Measurements from ENCODE around the gene CAMK1G.

Gene CAMK1G

DNA sequence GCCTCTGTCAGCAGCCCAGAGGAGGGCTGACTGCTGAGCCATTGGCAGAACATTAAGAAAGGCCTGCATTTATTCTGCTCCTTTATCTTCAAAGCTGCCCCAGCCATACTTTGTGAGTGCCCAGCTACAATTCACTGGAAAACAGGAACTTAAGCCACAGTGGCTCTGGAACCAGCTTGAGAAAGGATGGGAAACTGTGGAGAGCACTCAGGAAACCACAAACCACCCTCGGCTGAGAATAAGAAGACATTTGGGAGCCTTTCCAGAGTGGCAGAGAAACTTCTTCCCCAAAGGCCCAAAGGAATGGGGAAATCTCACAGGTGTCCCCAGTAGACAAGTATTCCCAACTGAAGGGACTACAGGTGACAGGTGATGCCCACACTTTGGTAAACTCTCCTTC is 66.9 kb downstream of the CAMK1G start:
- Histone ChIP-seq H3K9ac (ENCODE audit: low read depth, low read length) (no peak overlapping the region), H3K9me3 (ENCODE audit: insufficient read depth, low read length, severe bottlenecking) (no peaks in the 10 kb centered on the region), H3K4me1 (ENCODE audit: insufficient read depth, low read length) (no peaks in the 10 kb centered on the region), H3K36me3 (ENCODE audit: insufficient read depth, low read length) (no peaks in the 10 kb centered on the region), H3K79me2 (ENCODE audit: insufficient read depth, low read length) (no peaks in the 10 kb centered on the region), H4K20me1 (ENCODE audit: insufficient read depth, low read length) (no peaks in the 10 kb centered on the region), H3K4me2 (ENCODE audit: insufficient read depth, low read length) (no peak overlapping the region), H3K4me3 (ENCODE audit: low read depth in 1 of 2, low read length in 2 of 2) (no peak overlapping the region), H2AFZ (ENCODE audit: low read depth, low read length) (no peak overlapping the region), H3K27me3 (ENCODE audit: insufficient read depth, low read length, poor library complexity) (peaks cover 3% of the 10 kb centered on the region), H3K27ac (ENCODE audit: low read length) (no peak overlapping the region)
- TF ChIP-seq, protein P1, sequence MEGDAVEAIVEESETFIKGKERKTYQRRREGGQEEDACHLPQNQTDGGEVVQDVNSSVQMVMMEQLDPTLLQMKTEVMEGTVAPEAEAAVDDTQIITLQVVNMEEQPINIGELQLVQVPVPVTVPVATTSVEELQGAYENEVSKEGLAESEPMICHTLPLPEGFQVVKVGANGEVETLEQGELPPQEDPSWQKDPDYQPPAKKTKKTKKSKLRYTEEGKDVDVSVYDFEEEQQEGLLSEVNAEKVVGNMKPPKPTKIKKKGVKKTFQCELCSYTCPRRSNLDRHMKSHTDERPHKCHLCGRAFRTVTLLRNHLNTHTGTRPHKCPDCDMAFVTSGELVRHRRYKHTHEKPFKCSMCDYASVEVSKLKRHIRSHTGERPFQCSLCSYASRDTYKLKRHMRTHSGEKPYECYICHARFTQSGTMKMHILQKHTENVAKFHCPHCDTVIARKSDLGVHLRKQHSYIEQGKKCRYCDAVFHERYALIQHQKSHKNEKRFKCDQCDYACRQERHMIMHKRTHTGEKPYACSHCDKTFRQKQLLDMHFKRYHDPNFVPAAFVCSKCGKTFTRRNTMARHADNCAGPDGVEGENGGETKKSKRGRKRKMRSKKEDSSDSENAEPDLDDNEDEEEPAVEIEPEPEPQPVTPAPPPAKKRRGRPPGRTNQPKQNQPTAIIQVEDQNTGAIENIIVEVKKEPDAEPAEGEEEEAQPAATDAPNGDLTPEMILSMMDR (IDR thresholded peaks at IDR 0.05; ENCODE audit: borderline replicate concordance, extremely low read depth, low read length, poor library complexity, severe bottlenecking) = no peak
- TF ChIP-seq EZH2 (IDR thresholded peaks at IDR 0.05; ENCODE audit: borderline replicate concordance, low read depth, low read length, severe bottlenecking) = no peak
- ATAC-seq (ENCODE audit: insufficient read depth, low read depth) (no peak), DNase-seq (no peak)

DNA sequence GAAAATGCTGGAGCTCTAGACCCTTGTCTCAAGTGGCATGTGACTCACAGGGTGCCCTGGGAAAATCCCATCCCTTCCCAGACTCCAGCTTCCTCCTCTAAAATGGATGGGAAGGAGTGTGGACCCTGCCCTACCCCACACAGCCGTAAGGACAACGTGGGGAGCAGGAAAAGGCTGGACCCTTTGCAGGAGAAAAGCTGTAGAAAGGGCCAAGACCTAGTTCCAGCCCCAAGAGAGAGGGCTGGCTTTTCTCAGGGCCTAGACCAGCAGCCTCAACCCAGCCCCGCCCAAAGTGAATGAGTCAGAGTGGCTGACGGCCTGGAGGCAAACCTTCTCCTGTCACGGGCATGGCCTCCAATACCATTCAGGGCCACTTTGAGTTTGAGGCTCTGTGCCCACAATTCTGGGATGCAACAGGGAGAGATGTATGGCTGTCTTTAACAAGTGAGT is 67.6 kb downstream of the CAMK1G start:
- Histone ChIP-seq H3K36me3 (ENCODE audit: insufficient read depth, low read length) (no peaks in the 10 kb centered on the region), H2AFZ (ENCODE audit: low read depth, low read length) (no peak overlapping the region), H3K9ac (ENCODE audit: low read depth, low read length) (no peak overlapping the region), H3K27ac (ENCODE audit: low read length) (no peak overlapping the region), H3K4me2 (ENCODE audit: insufficient read depth, low read length) (no peak overlapping the region), H3K4me3 (ENCODE audit: low read depth in 1 of 2, low read length in 2 of 2) (no peak overlapping the region), H3K4me1 (ENCODE audit: insufficient read depth, low read length) (no peaks in the 10 kb centered on the region), H3K79me2 (ENCODE audit: insufficient read depth, low read length) (no peaks in the 10 kb centered on the region), H4K20me1 (ENCODE audit: insufficient read depth, low read length) (no peaks in the 10 kb centered on the region), H3K27me3 (ENCODE audit: insufficient read depth, low read length, poor library complexity) (peaks cover 3% of the 10 kb centered on the region), H3K9me3 (ENCODE audit: insufficient read depth, low read length, severe bottlenecking) (no peaks in the 10 kb centered on the region)
- no peak for DNase-seq
- ATAC-seq (ENCODE audit: insufficient read depth, low read depth) = no peak; the same call in 2 of the 3 replicates
- no peak for TF ChIP-seq EZH2 (IDR thresholded peaks at IDR 0.05; ENCODE audit: borderline replicate concordance, low read depth, low read length, severe bottlenecking)
- TF ChIP-seq, protein P1 (IDR thresholded peaks at IDR 0.05; ENCODE audit: borderline replicate concordance, extremely low read depth, low read length, poor library complexity, severe bottlenecking) = no peak

DNA sequence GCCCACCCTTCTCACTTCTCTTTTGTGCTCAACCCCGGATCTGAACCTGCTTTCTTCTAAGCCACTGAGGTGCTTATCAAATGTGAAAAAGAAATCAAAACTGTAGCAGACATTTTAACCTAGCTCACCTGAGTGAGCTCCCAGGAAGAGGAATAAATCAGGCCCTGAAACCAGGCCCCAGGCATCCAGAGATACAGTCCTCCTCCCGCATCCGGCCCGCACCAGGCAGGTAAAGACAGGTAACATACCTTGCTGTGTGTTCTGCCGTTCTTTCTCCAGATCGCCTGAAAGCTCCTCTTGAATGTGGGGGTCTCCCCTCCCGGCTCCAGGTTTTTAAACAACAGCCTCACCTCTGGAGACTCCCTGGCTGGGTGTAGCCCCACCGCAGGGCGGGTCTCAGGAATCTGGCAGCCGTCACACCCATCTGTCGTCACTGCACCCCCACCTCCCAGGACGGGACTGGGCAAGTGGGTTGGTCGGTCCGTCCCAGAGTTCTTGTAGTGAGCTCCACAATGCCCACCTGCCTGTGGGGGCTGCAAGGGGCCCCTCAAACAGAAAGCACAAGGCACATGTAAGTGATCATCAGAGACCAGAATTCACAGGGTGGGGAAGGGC is 68.7 kb downstream of the CAMK1G start, which contains the start of gene LAMB3:
Gene LAMB3 (minus strand): TSS at position 305 of the 615 bp plus-strand sequence. CDS start 1,481 bp downstream, outside the sequence.
- no peak within 1 kb of the TSS for H3K4me2 ChIP-seq (ENCODE audit: insufficient read depth, low read length)
- no peak within 1 kb of the TSS for H2AFZ ChIP-seq (ENCODE audit: low read depth, low read length)
- H3K36me3 ChIP-seq (ENCODE audit: insufficient read depth, low read length) = no peaks in the 10 kb centered on the region
- no peak for DNase-seq
- H3K27me3 ChIP-seq (ENCODE audit: insufficient read depth, low read length, poor library complexity) = peaks cover 6% of the 10 kb centered on the region
- no peak within 1 kb of the TSS for H3K9ac ChIP-seq (ENCODE audit: low read depth, low read length)
- no peaks in the 10 kb centered on the region for H4K20me1 ChIP-seq (ENCODE audit: insufficient read depth, low read length)
- no peak within 1 kb of the TSS for H3K27ac ChIP-seq (ENCODE audit: low read length)
- TF ChIP-seq, protein P1 (IDR thresholded peaks at IDR 0.05; ENCODE audit: borderline replicate concordance, extremely low read depth, low read length, poor library complexity, severe bottlenecking) = no peak
- no peak for TF ChIP-seq EZH2 (IDR thresholded peaks at IDR 0.05; ENCODE audit: borderline replicate concordance, low read depth, low read length, severe bottlenecking)
- no peaks in the 10 kb centered on the region for H3K9me3 ChIP-seq (ENCODE audit: insufficient read depth, low read length, severe bottlenecking)
- no peaks in the 10 kb centered on the region for H3K79me2 ChIP-seq (ENCODE audit: insufficient read depth, low read length)
- ATAC-seq (ENCODE audit: insufficient read depth, low read depth) = no peak
- H3K4me1 ChIP-seq (ENCODE audit: insufficient read depth, low read length) = no peaks in the 10 kb centered on the region
- no peak within 1 kb of the TSS for H3K4me3 ChIP-seq (ENCODE audit: low read depth in 1 of 2, low read length in 2 of 2)

All from DND-41 (cell line).